ENCODE data around the gene NCAM2. TPM values are rescaled to one million over a fixed set of nuclear protein-coding genes. Genes with fewer than 3 reads are reported as not detected.

The NCAM2 gene
- total and polyA plus RNA-seq, 2 donors (not counting 3 experiments of a cell fraction or from before 2014, with no cell fraction given), result 0.11 to 0.27 TPM

DNA sequence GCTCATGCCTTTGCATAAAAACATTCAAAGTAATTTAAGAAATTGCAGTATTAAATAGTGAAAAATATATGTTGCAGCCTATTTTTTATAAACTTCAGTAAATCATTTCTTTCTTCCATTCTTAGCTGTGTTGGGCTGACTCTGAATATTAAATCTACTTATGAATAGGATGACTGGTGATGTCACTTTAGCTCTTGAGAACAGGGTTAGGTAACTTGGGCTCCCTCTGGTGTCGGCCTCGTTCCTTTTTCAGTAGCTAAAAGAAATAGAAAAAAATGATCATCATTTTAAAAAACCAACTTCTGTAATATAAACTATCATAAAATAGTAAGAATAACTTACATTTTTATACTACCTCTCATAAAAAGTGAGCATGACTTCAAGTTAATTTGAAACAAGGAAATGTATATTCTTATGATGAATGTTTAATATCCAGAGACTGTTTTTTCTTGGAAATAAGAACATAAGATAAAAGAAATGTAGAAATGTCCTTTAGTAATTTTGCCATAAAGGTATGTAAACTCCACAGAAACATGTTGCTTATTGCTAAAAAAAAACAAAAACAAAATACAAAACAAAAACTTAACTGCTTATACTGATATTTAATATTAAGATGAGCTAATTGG, 26.8 kb upstream of the NCAM2 start:
- Histone ChIP-seq H3K9me3 (replicated peaks; ENCODE audit: control insufficient read depth, insufficient read depth, low read length) (no peaks in the 10 kb centered on the region), H3K9me1 (replicated peaks; ENCODE audit: control insufficient read depth, extremely low read depth, insufficient read depth, low read length) (no peaks in the 10 kb centered on the region), H3K27me3 (ENCODE audit: control insufficient read depth in 2 of 2, insufficient read depth in 2 of 2, low read length in 2 of 2) (no peaks in the 10 kb centered on the region), H3K27ac (ENCODE audit: insufficient read depth, low read depth, low read length) (no peak overlapping the region), H4K20me1 (replicated peaks; ENCODE audit: control insufficient read depth, extremely low read depth, insufficient read depth, low read length) (no peaks in the 10 kb centered on the region), H3K36me3 (ENCODE audit: control insufficient read depth in 2 of 2, extremely low read depth in 1 of 2, insufficient read depth in 2 of 2, low read length in 2 of 2) (no peaks in the 10 kb centered on the region), H3K4me3 (replicated peaks in 1 of 3; ENCODE audit: insufficient read depth in 1 of 3, low read depth in 1 of 3, low read length in 3 of 3) (no peak overlapping the region), H2AFZ (ENCODE audit: low read depth, low read length) (no peak overlapping the region), H3K4me2 (ENCODE audit: insufficient read depth, low read length) (no peak overlapping the region), H3K9ac (replicated peaks; ENCODE audit: extremely low read depth, insufficient read depth, low read length) (no peak overlapping the region), H3K79me2 (ENCODE audit: control insufficient read depth, insufficient read depth, low read length) (no peaks in the 10 kb centered on the region), H3K4me1 (ENCODE audit: control insufficient read depth, extremely low read depth, insufficient read depth, low read length) (no peaks in the 10 kb centered on the region)
- ChIA-PET CTCF (interaction anchor here (0.9 kb wide), 1 partner anchor 931 kb away, joined by 3 read pairs; no protein-coding TSS in a partner anchor), POLR2A (no interaction called here)
- intact Hi-C loops (cut with micrococcal nuclease) (no loop called here), dilution Hi-C loops (cut with MboI; ENCODE audit: extremely low pct_ligation_motif_present, low sequenced_read_pairs) (no loop called here)
- FAIRE-seq, result no peak
- no peak for TF ChIP-seq FOS (IDR thresholded peaks at IDR 0.05; ENCODE audit: borderline replicate concordance, insufficient read depth, low read length)
- TF ChIP-seq, protein P1, sequence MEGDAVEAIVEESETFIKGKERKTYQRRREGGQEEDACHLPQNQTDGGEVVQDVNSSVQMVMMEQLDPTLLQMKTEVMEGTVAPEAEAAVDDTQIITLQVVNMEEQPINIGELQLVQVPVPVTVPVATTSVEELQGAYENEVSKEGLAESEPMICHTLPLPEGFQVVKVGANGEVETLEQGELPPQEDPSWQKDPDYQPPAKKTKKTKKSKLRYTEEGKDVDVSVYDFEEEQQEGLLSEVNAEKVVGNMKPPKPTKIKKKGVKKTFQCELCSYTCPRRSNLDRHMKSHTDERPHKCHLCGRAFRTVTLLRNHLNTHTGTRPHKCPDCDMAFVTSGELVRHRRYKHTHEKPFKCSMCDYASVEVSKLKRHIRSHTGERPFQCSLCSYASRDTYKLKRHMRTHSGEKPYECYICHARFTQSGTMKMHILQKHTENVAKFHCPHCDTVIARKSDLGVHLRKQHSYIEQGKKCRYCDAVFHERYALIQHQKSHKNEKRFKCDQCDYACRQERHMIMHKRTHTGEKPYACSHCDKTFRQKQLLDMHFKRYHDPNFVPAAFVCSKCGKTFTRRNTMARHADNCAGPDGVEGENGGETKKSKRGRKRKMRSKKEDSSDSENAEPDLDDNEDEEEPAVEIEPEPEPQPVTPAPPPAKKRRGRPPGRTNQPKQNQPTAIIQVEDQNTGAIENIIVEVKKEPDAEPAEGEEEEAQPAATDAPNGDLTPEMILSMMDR (IDR thresholded peaks at IDR 0.05; ENCODE audit: extremely low read depth in 1 of 2, insufficient read depth in 1 of 2, low read depth in 1 of 2, low read length in 2 of 2), result peak; percentile 22 to 27
- no TSS peak for BruUV-seq (replicated peaks)
- DNase-seq (ENCODE audit: low read depth, low spot score), result peak; percentile 23

GRCh38 chr21:20994790-20995189, 3.4 kb upstream of the NCAM2 start:
- H3K4me1 ChIP-seq (ENCODE audit: control insufficient read depth, extremely low read depth, insufficient read depth, low read length), result peaks cover 9% of the 10 kb centered on the region
- no peaks in the 10 kb centered on the region for H3K9me1 ChIP-seq (replicated peaks; ENCODE audit: control insufficient read depth, extremely low read depth, insufficient read depth, low read length)
- H3K27ac ChIP-seq (ENCODE audit: insufficient read depth, low read depth, low read length), result no peak overlapping the region
- DNase-seq (ENCODE audit: low read depth, low spot score) (no peak), FAIRE-seq (no peak)
- no peak overlapping the region for H2AFZ ChIP-seq (ENCODE audit: low read depth, low read length)
- H3K9me3 ChIP-seq (replicated peaks; ENCODE audit: control insufficient read depth, insufficient read depth, low read length), result no peaks in the 10 kb centered on the region
- H3K9ac ChIP-seq (replicated peaks; ENCODE audit: extremely low read depth, insufficient read depth, low read length), result no peak overlapping the region
- H4K20me1 ChIP-seq (replicated peaks; ENCODE audit: control insufficient read depth, extremely low read depth, insufficient read depth, low read length), result no peaks in the 10 kb centered on the region
- no TSS peak for BruUV-seq (replicated peaks)
- H3K27me3 ChIP-seq (ENCODE audit: control insufficient read depth in 2 of 2, insufficient read depth in 2 of 2, low read length in 2 of 2), result peaks cover 6 to 10% of the 10 kb centered on the region in 2 experiments
- POLR2A ChIA-PET, result no interaction called here
- intact Hi-C loops (cut with micrococcal nuclease) (no loop called here), dilution Hi-C loops (cut with MboI; ENCODE audit: extremely low pct_ligation_motif_present, low sequenced_read_pairs) (no loop called here)
- H3K4me2 ChIP-seq (ENCODE audit: insufficient read depth, low read length), result no peak overlapping the region
- TF ChIP-seq GATA2 (IDR thresholded peaks at IDR 0.05; ENCODE audit: insufficient read depth, insufficient read length, low read depth, low read length) (no peak), JUN (IDR thresholded peaks at IDR 0.05; ENCODE audit: borderline replicate concordance, insufficient read depth, insufficient read length, low read depth) (no peak), POLR2AphosphoS5 (IDR thresholded peaks at IDR 0.05; ENCODE audit: insufficient read depth, low read depth, low read length) (no peak), FOS (IDR thresholded peaks at IDR 0.05; ENCODE audit: borderline replicate concordance, insufficient read depth, low read length) (no peak), MYC (IDR thresholded peaks at IDR 0.05; ENCODE audit: low read depth, low read length) (no peak), EZH2 (IDR thresholded peaks at IDR 0.05; ENCODE audit: borderline replicate concordance, low read depth, low read length, severe bottlenecking) (no peak), POLR2A (IDR thresholded peaks at IDR 0.05; ENCODE audit: low read depth, low read length) (no peak)
- TF ChIP-seq, protein P2, sequence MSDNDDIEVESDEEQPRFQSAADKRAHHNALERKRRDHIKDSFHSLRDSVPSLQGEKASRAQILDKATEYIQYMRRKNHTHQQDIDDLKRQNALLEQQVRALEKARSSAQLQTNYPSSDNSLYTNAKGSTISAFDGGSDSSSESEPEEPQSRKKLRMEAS (IDR thresholded peaks at IDR 0.05; ENCODE audit: insufficient read depth, insufficient read length), result no peak
- TF ChIP-seq, protein P1 (IDR thresholded peaks at IDR 0.05; ENCODE audit: extremely low read depth in 1 of 2, insufficient read depth in 1 of 2, low read depth in 1 of 2, low read length in 2 of 2), result no peak
- H3K79me2 ChIP-seq (ENCODE audit: control insufficient read depth, insufficient read depth, low read length), result no peaks in the 10 kb centered on the region
- H3K4me3 ChIP-seq (replicated peaks in 1 of 3; ENCODE audit: insufficient read depth in 1 of 3, low read depth in 1 of 3, low read length in 3 of 3), result no peak overlapping the region
- CTCF ChIA-PET, result no interaction called here
- H3K36me3 ChIP-seq (ENCODE audit: control insufficient read depth in 2 of 2, extremely low read depth in 1 of 2, insufficient read depth in 2 of 2, low read length in 2 of 2), result no peaks in the 10 kb centered on the region
